Hematopoietic multipotent progenitor cell treated with erythropoietin and hydrocortisone succinate and interleukin-3 and kit ligand, for 4 days (in vitro differentiated cells): ENCODE data around the gene CELSR1.
"Not testable (repeated sequence)": the region's sequence is repeated elsewhere in the genome, so short reads cannot be mapped to it uniquely, and the experiment has no call there.

Experiments
- DNase-seq: peaks from one replicate; pipeline ENCODE4 v3.0.0-alpha.2; 2015

The CELSR1 gene

DNA sequence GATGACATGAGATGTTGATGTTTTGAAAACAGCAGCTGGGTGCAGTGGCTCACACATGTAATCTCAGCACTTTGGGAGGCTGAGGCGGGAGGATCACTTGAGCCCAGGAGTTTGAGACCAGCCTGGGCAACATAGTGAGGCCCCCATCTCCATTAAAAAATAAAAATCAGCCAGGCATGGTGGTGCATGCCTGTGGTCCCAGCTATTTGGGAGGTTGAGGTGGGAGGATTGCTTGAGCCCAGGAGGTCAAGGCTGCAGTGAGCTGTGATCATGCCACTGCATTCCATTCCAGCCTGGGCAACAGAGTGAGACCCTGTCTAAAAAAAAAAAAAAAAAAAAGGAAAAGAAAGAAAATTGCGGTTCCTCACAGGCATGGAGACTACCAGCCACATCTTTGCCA, 224.6 kb downstream of the CELSR1 start:
- DNase-seq: not testable (repeated sequence)

DNA sequence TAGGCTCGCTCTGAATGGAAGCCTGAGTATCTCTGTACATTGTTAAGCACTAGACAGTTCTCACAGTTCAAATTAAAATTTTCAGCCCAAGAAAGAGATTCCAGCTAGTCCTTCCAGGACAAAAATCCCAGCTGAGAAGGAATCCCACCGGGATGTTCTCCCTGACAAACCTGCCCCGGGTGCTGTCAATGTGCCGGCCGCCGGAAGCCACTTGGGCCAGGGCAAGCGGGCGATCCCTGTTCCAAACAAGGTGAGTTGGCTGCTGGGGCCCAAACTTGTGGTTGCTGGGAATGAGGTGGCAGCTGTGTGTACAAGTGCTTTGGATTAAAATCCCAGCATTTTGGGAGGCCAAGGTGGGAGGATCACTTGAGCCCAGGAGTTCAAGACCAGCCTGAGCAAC, 225.4 kb downstream of the CELSR1 start:
- DNase-seq: no peak
